ENCODE data around the gene LY6G6C. TPM values are rescaled to one million over a fixed set of nuclear protein-coding genes. Genes with fewer than 3 reads are reported as not detected.

The LY6G6C gene
- total and polyA plus RNA-seq, 2 of the 13 experiments (the other 11 are each of a cell fraction or from before 2014, with no cell fraction given), result 0.15 TPM; not detected in 1

DNA sequence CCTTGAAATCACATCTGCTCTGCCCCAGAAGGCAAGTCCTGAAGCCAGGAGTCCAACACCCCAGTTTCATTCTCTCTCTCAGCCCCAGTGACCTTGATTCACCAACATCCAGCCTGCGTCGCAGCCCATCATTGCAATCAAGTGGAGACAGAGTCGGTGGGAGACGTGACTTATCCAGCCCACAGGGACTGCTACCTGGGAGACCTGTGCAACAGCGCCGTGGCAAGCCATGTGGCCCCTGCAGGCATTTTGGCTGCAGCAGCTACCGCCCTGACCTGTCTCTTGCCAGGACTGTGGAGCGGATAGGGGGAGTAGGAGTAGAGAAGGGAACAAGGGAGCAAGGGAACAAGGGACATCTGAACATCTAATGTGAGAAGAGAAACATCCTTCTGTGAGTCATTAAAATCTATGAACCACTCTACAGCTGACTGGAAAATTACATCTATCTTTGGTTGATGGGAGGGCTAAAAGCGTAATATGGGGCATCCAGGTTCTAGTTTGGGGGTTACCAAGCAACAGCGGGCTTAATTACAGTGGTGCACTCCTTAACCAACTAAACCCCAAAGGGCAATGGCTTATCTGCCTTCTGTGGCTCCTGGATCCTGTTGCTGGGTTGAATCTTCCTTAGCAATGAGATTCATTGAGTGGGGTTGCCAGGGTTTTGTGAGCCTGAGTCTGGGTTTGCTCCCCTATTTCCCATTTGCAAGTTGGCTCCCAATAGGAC, 3.9 kb downstream of the LY6G6C start (continued):
- TF ChIP-seq, protein P1, sequence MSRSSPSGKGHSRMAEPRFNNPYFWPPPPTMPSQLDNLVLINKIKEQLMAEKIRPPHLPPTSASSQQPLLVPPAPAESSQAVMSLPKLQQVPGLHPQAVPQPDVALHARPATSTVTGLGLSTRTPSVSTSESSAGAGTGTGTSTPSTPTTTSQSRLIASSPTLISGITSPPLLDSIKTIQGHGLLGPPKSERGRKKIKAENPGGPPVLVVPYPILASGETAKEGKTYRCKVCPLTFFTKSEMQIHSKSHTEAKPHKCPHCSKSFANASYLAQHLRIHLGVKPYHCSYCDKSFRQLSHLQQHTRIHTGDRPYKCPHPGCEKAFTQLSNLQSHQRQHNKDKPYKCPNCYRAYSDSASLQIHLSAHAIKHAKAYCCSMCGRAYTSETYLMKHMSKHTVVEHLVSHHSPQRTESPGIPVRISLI (CRISPR knock-in tag; IDR thresholded peaks at IDR 0.05; ENCODE audit: borderline replicate concordance), result peak; percentile 14; the same call in 1 of the 2 replicates
- no peak for TF ChIP-seq ZNF598 (CRISPR knock-in tag; IDR thresholded peaks at IDR 0.05; ENCODE audit: borderline replicate concordance)
- TF ChIP-seq ETV6 (CRISPR knock-in tag; conservative IDR thresholded peaks at IDR 0.05), result no peak
- TF ChIP-seq NFATC3 (CRISPR knock-in tag; IDR thresholded peaks at IDR 0.05), result no peak
- peak; percentile 79; the same call in 1 of the 2 replicates for TF ChIP-seq ZNF614 (CRISPR knock-in tag; IDR thresholded peaks at IDR 0.05; ENCODE audit: borderline replicate concordance)
- no peak for TF ChIP-seq ATRX (CRISPR knock-in tag; IDR thresholded peaks at IDR 0.05; ENCODE audit: borderline replicate concordance)
- TF ChIP-seq, protein P2, sequence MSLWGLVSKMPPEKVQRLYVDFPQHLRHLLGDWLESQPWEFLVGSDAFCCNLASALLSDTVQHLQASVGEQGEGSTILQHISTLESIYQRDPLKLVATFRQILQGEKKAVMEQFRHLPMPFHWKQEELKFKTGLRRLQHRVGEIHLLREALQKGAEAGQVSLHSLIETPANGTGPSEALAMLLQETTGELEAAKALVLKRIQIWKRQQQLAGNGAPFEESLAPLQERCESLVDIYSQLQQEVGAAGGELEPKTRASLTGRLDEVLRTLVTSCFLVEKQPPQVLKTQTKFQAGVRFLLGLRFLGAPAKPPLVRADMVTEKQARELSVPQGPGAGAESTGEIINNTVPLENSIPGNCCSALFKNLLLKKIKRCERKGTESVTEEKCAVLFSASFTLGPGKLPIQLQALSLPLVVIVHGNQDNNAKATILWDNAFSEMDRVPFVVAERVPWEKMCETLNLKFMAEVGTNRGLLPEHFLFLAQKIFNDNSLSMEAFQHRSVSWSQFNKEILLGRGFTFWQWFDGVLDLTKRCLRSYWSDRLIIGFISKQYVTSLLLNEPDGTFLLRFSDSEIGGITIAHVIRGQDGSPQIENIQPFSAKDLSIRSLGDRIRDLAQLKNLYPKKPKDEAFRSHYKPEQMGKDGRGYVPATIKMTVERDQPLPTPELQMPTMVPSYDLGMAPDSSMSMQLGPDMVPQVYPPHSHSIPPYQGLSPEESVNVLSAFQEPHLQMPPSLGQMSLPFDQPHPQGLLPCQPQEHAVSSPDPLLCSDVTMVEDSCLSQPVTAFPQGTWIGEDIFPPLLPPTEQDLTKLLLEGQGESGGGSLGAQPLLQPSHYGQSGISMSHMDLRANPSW (CRISPR knock-in tag; IDR thresholded peaks at IDR 0.05; ENCODE audit: borderline replicate concordance), result no peak
- no peak for TF ChIP-seq RFXAP (CRISPR knock-in tag; IDR thresholded peaks at IDR 0.05; ENCODE audit: borderline replicate concordance)
- no peak for TF ChIP-seq ZNF616 (CRISPR knock-in tag; IDR thresholded peaks at IDR 0.05; ENCODE audit: low read depth)
- TF ChIP-seq ZNF225 (CRISPR knock-in tag; IDR thresholded peaks at IDR 0.05), result no peak
- TF ChIP-seq SP5 (CRISPR knock-in tag; IDR thresholded peaks at IDR 0.05; ENCODE audit: borderline replicate concordance, low read depth), result no peak
- TF ChIP-seq NR3C1 (CRISPR knock-in tag; IDR thresholded peaks at IDR 0.05), result no peak
- TF ChIP-seq POLR2AphosphoS2 (IDR thresholded peaks at IDR 0.05; ENCODE audit: low read depth, low read length), result no peak
- TF ChIP-seq RARG (CRISPR knock-in tag; IDR thresholded peaks at IDR 0.05; ENCODE audit: low read depth), result no peak
- TF ChIP-seq, protein P3, sequence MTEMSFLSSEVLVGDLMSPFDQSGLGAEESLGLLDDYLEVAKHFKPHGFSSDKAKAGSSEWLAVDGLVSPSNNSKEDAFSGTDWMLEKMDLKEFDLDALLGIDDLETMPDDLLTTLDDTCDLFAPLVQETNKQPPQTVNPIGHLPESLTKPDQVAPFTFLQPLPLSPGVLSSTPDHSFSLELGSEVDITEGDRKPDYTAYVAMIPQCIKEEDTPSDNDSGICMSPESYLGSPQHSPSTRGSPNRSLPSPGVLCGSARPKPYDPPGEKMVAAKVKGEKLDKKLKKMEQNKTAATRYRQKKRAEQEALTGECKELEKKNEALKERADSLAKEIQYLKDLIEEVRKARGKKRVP (CRISPR knock-in tag; IDR thresholded peaks at IDR 0.05), result no peak
- TF ChIP-seq ZNF781 (CRISPR knock-in tag; IDR thresholded peaks at IDR 0.05; ENCODE audit: borderline replicate concordance, not compliant biosample characterization), result peak; percentile 59
- no peak for TF ChIP-seq RBFOX2 (IDR thresholded peaks at IDR 0.05; ENCODE audit: low read depth, low read length)
- no peak for TF ChIP-seq ZNF746 (CRISPR knock-in tag; IDR thresholded peaks at IDR 0.05)
- TF ChIP-seq, protein P4, sequence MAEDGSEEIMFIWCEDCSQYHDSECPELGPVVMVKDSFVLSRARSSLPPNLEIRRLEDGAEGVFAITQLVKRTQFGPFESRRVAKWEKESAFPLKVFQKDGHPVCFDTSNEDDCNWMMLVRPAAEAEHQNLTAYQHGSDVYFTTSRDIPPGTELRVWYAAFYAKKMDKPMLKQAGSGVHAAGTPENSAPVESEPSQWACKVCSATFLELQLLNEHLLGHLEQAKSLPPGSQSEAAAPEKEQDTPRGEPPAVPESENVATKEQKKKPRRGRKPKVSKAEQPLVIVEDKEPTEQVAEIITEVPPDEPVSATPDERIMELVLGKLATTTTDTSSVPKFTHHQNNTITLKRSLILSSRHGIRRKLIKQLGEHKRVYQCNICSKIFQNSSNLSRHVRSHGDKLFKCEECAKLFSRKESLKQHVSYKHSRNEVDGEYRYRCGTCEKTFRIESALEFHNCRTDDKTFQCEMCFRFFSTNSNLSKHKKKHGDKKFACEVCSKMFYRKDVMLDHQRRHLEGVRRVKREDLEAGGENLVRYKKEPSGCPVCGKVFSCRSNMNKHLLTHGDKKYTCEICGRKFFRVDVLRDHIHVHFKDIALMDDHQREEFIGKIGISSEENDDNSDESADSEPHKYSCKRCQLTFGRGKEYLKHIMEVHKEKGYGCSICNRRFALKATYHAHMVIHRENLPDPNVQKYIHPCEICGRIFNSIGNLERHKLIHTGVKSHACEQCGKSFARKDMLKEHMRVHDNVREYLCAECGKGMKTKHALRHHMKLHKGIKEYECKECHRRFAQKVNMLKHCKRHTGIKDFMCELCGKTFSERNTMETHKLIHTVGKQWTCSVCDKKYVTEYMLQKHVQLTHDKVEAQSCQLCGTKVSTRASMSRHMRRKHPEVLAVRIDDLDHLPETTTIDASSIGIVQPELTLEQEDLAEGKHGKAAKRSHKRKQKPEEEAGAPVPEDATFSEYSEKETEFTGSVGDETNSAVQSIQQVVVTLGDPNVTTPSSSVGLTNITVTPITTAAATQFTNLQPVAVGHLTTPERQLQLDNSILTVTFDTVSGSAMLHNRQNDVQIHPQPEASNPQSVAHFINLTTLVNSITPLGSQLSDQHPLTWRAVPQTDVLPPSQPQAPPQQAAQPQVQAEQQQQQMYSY (CRISPR knock-in tag; IDR thresholded peaks at IDR 0.05), result no peak
- no peak for TF ChIP-seq ZNF841 (CRISPR knock-in tag; IDR thresholded peaks at IDR 0.05; ENCODE audit: borderline replicate concordance)

Data from HepG2 (cell line).